ENCODE measurements around the gene RXRA.

DNA sequence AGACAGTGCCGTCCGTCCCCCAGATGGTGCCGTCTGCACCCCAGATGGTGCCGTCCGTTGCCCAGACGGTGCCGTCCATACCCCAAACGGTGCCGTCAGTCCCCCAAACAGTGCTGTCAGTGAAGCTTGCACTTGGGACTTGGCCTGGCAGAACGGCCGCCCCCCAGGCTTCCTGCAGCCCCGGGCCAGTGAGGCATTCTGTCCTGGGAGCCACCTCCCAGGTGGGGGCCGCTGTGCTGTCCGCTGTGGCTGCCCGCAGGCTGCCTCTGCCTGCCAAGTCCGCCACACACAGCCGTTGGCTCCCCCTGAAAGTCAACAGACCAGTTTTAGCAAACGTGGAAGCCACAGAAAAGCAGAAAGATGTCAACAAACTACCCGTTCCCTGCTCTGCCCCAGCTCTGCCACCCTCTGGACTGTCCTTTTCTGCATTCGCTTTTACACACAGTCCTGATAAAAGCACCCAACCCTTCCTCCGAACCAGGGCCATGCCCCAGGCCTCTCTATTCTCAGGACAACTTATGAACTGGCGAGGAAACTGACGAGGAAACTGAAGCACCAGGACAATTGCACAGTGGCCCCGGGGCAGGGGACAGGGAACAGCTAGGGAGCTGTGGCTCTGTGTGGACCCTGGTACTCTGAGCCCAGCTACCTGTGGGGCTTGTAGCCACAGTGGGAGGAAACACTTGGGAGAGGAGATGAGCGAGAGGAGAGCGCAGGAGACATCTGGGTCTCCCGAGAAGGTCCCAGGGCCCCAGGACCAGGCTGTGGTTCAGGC, 39.6 kb upstream of the RXRA start:
- TF ChIP-seq POLR2A (IDR thresholded peaks at IDR 0.05) = no peak
- TF ChIP-seq, protein P1, sequence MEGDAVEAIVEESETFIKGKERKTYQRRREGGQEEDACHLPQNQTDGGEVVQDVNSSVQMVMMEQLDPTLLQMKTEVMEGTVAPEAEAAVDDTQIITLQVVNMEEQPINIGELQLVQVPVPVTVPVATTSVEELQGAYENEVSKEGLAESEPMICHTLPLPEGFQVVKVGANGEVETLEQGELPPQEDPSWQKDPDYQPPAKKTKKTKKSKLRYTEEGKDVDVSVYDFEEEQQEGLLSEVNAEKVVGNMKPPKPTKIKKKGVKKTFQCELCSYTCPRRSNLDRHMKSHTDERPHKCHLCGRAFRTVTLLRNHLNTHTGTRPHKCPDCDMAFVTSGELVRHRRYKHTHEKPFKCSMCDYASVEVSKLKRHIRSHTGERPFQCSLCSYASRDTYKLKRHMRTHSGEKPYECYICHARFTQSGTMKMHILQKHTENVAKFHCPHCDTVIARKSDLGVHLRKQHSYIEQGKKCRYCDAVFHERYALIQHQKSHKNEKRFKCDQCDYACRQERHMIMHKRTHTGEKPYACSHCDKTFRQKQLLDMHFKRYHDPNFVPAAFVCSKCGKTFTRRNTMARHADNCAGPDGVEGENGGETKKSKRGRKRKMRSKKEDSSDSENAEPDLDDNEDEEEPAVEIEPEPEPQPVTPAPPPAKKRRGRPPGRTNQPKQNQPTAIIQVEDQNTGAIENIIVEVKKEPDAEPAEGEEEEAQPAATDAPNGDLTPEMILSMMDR (IDR thresholded peaks at IDR 0.05) = no peak
